Activated CD4-positive, alpha-beta T cell treated with anti-CD3 and anti-CD28 coated beads, Interleukin-2, amount 50 U/mL, for 4 hours (primary cell): Measurements from ENCODE around the gene CPVL.

Experiments used
- DNase-seq, 2 experiments: peaks; one replicate each; pipeline ENCODE4 v3.0.0-alpha.2; 2020

CPVL gene

GRCh38 chr7:29154076-29154475 is 7.7 kb upstream of the CPVL start:
- DNase-seq = no peak

DNA sequence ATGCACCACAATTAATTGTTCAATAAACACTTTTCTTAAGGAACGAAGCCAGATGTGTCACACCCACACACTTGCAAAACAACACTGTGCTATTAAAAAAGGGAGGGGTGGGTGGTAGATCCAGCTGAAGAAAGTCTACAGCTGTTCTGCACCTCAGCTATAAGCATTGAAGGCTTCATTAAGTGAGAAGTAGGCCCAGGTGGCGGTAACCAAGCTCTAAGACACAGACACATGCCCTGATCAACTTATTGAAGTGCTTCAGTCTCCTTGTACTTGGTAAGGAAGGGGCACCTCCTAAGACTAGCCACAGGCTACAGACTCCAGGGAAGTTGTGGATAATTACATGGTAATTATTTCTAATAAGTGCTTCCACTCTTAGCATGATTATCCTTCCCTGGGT is 4.5 kb upstream of the CPVL start:
- no peak for DNase-seq

DNA sequence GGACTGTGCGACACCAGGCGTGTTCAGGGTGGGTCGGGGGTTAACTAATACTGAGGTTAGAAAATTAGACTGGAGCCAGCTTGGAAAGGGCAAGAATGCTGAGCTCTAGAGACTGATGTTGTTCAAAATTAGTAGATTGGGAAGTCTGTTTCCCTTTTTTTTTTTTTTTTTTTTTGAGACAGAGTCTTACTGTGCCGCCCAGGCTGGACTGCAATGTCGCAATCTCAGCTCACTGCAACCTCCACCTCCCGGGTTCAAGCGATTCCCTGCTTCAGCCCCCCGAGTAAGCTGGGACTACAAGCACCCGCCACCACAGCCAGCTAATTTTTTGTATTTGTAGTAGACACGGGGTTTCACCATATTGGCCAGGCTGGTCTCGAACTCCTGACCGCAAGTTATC is 2.7 kb upstream of the CPVL start:
- no peak for DNase-seq

DNA sequence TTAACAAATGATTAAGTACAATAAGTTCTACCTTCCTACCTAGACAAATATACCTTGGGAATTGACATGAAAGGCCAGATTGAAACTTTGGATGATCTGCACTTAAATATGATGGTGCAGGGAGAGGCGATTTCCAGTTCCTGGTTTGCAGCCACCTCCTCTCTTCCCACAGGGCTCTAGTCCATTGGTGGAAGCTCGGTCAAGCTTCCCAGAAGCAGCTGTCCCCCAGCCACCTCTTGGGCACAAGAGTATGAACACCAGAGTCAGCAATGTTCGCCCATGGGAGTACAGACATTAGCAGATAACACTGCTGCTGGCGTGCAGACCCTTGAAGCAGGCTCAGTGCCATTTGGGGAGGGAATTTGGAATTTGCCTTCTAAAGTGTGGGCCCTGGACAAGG is 1.5 kb upstream of the CPVL start:
- no peak for DNase-seq

- no peak for DNase-seq
Measured at GRCh38 chr7:29146888-29147609, 712 bp upstream of the CPVL start.

DNA sequence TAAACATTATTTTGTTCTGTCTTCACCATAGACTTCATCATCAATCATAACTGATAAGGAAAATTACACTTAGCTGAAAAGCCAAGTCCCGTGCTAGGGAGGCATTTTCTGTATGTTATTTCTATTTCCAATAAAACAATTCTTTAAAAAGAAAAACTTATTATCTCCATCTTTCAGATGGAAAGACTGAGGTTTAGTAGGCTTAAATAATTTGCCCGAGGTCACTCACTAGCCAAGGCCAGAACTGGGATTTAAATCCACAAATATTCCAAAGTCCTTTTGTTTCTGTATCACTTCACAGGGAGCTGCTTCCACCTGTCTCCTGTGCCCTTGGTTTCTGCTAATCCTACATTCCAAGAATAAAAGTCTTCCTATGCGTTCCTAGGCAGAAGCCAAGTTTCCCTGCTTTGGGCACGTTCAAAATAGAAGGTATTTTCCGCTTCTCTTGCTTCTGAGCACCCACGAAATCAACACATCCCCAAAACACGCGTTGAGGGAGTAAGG is 732 bp downstream of the CPVL start:
- no peak for DNase-seq

DNA sequence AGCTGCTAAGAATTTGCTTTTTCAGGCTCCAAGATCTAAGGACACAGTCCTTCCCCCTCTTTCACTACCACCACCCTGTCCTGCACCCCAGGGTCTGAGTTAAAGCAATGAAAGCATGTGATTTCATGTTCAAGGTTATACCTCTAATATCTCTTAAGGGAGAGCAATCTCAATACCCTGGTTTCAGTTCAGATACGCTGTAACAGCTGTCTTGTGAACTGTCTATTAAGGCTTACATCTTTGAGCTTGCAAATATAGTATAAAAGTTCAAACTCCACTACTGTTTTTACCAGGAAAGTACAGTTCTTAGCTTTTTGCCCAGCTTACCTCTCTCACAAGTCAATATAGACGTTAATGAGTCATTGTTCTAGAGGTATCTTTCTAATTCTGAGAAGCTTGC is 2.6 kb downstream of the CPVL start:
- no peak for DNase-seq

GRCh38 chr7:29142021-29142727 is 4.2 kb downstream of the CPVL start:
- DNase-seq = no peak

DNA sequence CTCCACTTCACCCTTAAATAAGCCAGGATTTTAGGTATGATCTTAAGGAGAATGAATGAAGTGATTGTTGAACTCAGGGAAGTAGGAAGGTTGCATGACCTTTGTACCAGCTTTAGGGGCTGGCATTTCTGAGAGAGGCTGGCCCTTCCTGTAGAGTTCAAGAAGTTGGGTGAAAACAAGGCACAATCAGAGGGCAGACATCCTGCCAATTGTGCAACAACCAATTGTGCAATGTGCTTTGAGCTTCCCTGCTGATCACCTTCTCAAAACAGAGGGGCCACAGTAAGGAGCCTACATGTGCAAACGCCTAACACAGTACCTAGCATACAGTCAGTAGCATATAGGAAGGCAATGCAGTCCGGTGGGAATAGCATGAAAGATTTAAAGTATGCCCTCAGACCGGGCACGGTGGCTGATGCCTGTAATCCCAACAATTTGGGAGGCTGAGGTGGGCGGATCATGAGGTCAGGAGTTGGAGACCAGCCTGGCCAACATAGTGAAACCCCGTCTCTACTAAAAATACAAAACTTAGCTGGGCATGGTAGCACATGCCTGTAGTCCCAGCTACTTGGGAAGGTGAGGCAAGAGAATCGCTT is 5.4 kb downstream of the CPVL start:
- DNase-seq = no peak

GRCh38 chr7:29139796-29140195 is 6.5 kb downstream of the CPVL start:
- no peak for DNase-seq

DNA sequence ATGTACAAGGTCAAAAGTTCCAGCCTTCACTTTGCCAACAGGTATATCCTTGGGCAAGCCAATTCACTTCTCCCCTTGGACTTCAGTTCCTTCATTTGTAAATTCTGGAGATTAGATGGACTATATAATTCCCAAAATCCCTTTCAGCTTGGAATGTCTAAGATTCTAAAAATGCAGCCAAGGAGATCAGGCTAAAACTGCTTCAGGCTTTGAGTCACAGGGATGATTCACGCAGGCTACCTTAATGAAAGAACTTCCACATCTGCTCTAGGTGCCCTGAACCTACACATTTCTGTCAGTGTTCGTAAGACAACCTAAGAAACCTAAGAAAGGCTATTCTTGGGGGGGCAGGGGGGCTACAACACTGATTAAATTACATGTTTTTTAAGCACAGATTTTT is 7.1 kb downstream of the CPVL start:
- DNase-seq = no peak

DNA sequence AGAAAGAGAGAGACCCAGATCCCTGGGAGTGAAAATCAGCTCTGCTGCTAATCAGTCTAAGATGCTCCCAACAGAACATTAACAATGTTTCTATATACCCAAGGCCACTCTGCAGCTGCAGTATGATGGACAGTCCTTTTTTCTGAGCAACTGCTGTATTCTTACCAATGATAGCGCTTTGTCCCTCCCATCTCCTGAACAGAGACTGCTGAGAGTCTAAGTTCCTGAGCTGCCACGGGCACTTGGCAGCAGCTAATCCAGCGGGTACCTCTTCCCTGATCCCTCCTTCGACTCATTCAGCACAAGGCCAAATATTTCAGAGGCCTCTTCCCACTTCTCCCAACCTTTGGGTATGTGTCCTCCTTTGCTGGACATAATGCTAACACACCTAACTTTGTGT is 7.7 kb downstream of the CPVL start:
- no peak for DNase-seq

DNA sequence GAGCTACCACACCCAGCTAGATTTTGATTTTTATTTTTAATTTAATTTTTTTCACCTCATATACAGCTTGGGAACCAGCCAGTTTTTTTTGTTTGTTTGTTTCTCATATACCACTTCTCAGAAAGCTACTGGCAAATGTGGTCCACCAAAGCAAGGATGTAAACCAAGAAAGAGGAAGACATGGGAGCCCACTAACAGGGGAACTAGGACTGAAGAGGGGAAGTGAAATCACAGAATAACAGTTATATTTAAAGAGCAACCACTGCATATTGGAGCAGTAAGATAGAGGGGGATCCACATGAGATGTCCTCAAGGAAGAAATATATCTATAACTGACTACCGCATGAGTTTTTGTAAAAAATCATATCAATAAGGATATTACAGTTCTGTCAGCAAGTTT is 10.5 kb downstream of the CPVL start:
- no peak for DNase-seq

- DNase-seq = no peak
Measured at GRCh38 chr7:29132980-29133379, 13.4 kb downstream of the CPVL start.

DNA sequence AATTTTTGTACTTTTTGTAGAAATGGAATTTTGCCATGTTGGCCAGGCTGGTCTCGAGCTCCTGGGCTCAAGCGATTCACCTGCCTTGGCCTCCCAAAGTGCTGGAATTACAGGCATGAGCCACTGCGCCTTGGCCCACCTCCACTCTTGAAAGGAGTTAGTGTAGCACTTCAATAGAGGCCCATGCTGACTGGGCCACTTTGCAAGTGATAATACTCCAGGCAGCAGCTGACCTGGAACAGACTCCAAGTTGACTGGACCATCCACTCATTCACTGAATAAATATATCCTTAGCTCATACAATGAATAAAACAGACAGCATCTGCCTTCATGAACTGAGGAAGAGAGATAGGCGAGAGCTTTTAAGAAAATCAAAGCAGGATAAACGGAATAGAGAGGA is 14.7 kb downstream of the CPVL start:
- DNase-seq = no peak

DNA sequence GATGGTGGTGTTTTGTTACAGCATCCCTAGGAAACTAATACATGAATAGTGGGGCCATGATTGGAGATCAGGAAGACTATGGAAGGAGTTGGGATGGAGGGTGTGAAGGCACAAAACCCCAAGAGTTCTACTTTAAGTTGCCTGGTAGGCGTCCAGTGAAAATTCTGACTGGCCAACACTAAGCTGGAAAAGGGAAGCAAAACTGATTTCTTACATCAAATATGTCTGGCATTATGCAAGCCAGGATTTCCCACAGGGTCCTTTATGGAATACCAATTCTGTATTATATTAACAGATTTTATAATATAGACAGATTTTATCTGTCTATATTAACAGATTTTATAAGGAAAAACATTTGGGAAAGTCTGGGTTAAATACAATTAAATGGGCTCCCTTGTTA is 16.2 kb downstream of the CPVL start:
- DNase-seq = no peak

GRCh38 chr7:29127527-29127926 is 18.8 kb downstream of the CPVL start:
- no peak for DNase-seq

- no peak for DNase-seq
Measured at GRCh38 chr7:29126804-29127203, 19.5 kb downstream of the CPVL start.

- no peak for DNase-seq
Measured at GRCh38 chr7:29123626-29124190, 22.6 kb downstream of the CPVL start.

GRCh38 chr7:29122759-29123158 is 23.6 kb downstream of the CPVL start:
- DNase-seq = no peak

DNA sequence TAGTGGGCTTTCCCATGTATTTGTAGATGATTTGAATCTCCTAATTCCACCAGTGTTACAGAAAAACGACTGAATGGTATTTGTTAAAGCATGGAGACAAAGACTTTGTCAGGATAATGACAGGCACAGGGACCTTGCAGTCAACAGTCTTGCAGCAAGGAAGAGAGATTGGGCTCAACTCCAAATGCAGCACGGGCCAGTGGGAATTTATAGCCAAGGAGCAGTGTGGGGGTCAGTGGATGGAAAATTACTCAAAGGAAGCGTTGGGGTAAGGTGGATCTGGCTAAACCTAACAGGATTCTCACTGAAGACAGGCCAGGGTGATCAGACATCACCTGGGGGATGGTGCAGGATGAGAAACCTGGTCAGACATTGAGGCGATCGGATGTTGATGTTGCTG is 24.3 kb downstream of the CPVL start:
- no peak for DNase-seq

DNA sequence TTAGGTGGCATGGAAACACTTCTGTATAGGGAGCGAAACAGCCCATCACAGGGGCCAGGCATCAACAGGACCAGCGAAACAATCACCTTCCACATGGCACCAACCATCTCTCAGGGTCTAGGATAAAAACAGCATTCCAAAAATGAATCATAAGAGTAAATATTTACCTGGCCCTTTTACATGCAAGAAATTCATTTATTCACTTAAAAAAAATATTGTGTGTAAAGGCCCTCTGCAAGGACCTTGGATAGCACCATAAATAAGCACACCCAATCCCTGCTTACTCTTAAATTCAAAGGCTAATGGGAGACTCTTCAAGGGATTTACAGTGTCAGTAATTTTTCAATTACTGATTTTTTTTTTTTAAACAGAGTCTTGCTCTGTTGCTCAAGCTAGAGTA is 25.4 kb downstream of the CPVL start:
- DNase-seq = no peak

GRCh38 chr7:29119538-29119937 is 26.8 kb downstream of the CPVL start:
- no peak for DNase-seq
